ENCODE measurements around the gene ADORA2A. TPM values are rescaled to one million over a fixed set of nuclear protein-coding genes. Genes with fewer than 3 reads are reported as not detected.

Gene ADORA2A
- total RNA-seq, 1 donor from 2014 or later, result 3.5 TPM

GRCh38 chr22:24420072-24420976 lies 7.1 kb upstream of the ADORA2A start:
- TF ChIP-seq, protein P1, sequence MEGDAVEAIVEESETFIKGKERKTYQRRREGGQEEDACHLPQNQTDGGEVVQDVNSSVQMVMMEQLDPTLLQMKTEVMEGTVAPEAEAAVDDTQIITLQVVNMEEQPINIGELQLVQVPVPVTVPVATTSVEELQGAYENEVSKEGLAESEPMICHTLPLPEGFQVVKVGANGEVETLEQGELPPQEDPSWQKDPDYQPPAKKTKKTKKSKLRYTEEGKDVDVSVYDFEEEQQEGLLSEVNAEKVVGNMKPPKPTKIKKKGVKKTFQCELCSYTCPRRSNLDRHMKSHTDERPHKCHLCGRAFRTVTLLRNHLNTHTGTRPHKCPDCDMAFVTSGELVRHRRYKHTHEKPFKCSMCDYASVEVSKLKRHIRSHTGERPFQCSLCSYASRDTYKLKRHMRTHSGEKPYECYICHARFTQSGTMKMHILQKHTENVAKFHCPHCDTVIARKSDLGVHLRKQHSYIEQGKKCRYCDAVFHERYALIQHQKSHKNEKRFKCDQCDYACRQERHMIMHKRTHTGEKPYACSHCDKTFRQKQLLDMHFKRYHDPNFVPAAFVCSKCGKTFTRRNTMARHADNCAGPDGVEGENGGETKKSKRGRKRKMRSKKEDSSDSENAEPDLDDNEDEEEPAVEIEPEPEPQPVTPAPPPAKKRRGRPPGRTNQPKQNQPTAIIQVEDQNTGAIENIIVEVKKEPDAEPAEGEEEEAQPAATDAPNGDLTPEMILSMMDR (IDR thresholded peaks at IDR 0.05), result no peak
- Mint-ChIP-seq H3K4me1 (ENCODE audit: unreplicated experiment) (peaks cover 12% of the 10 kb centered on the region), H3K27ac (ENCODE audit: unreplicated experiment) (no peak overlapping the region), H3K27me3 (ENCODE audit: unreplicated experiment) (no peaks in the 10 kb centered on the region), H3K4me3 (ENCODE audit: unreplicated experiment) (no peak overlapping the region), H3K36me3 (ENCODE audit: unreplicated experiment) (peaks cover 8% of the 10 kb centered on the region), H3K9me3 (ENCODE audit: unreplicated experiment) (no peaks in the 10 kb centered on the region)
- DNase-seq (ENCODE audit: extremely low spot score, unreplicated experiment), result no peak

- Mint-ChIP-seq H3K4me1 (ENCODE audit: unreplicated experiment) (peaks cover 12% of the 10 kb centered on the region), H3K36me3 (ENCODE audit: unreplicated experiment) (peaks cover 7% of the 10 kb centered on the region)
Observed at GRCh38 chr22:24420977-24421343, 6.4 kb upstream of the ADORA2A start.

DNA sequence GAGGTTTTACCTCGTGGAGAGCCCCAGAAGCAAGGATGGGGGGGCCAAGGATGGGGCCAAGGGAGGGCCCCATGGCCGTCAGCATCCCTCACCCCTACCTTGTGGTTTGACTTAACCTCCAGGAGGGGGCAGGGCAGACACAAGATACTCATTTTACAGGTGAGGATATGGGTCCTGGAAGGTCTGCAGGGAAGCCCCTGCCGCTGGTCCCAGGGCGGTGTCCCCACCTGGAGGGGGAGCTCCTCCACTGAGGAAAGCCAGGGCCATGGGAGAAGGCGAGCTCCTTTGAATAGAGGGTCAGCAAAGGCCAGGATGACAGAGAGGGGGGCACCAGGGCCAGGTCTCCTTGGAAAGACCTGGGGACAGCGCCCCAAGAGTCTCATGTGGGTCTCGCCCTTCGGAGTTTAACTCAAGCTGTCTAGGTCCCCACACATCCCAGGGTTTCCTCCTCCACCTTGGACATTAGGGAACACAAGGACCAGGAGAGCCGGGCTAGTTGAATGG lies 5.9 kb upstream of the ADORA2A start:
- Mint-ChIP-seq H3K27me3 (ENCODE audit: unreplicated experiment) (no peaks in the 10 kb centered on the region), H3K36me3 (ENCODE audit: unreplicated experiment) (peaks cover 5% of the 10 kb centered on the region), H3K4me3 (ENCODE audit: unreplicated experiment) (no peak overlapping the region), H3K27ac (ENCODE audit: unreplicated experiment) (no peak overlapping the region), H3K9me3 (ENCODE audit: unreplicated experiment) (no peaks in the 10 kb centered on the region), H3K4me1 (ENCODE audit: unreplicated experiment) (peaks cover 12% of the 10 kb centered on the region)
- TF ChIP-seq, protein P1 (IDR thresholded peaks at IDR 0.05), result peak; percentile 31
- DNase-seq (ENCODE audit: extremely low spot score, unreplicated experiment), result no peak

More at GRCh38 chr22:24420977-24421343, 6.4 kb upstream of the ADORA2A start:
- Mint-ChIP-seq H3K9me3 (ENCODE audit: unreplicated experiment) (no peaks in the 10 kb centered on the region), H3K4me3 (ENCODE audit: unreplicated experiment) (no peak overlapping the region), H3K27me3 (ENCODE audit: unreplicated experiment) (no peaks in the 10 kb centered on the region), H3K27ac (ENCODE audit: unreplicated experiment) (no peak overlapping the region)
- DNase-seq (ENCODE audit: extremely low spot score, unreplicated experiment), result no peak
- TF ChIP-seq, protein P1 (IDR thresholded peaks at IDR 0.05), result no peak

GRCh38 chr22:24422102-24422665 lies 5.2 kb upstream of the ADORA2A start:
- Mint-ChIP-seq H3K36me3 (ENCODE audit: unreplicated experiment) (peaks cover 3% of the 10 kb centered on the region), H3K4me3 (ENCODE audit: unreplicated experiment) (peak overlapping the region; percentile 46), H3K27me3 (ENCODE audit: unreplicated experiment) (no peaks in the 10 kb centered on the region), H3K9me3 (ENCODE audit: unreplicated experiment) (no peaks in the 10 kb centered on the region), H3K4me1 (ENCODE audit: unreplicated experiment) (peaks cover 12% of the 10 kb centered on the region), H3K27ac (ENCODE audit: unreplicated experiment) (no peak overlapping the region)
- no peak for DNase-seq (ENCODE audit: extremely low spot score, unreplicated experiment)
- TF ChIP-seq, protein P1 (IDR thresholded peaks at IDR 0.05), result no peak

- Mint-ChIP-seq H3K9me3 (ENCODE audit: unreplicated experiment) (no peaks in the 10 kb centered on the region), H3K4me3 (ENCODE audit: unreplicated experiment) (peak overlapping the region; percentile 38), H3K27me3 (ENCODE audit: unreplicated experiment) (no peaks in the 10 kb centered on the region), H3K36me3 (ENCODE audit: unreplicated experiment) (no peaks in the 10 kb centered on the region), H3K4me1 (ENCODE audit: unreplicated experiment) (peaks cover 12% of the 10 kb centered on the region), H3K27ac (ENCODE audit: unreplicated experiment) (no peak overlapping the region)
- TF ChIP-seq, protein P1 (IDR thresholded peaks at IDR 0.05), result peak; percentile 94
- peak; percentile 90 for DNase-seq (ENCODE audit: extremely low spot score, unreplicated experiment)
Observed at GRCh38 chr22:24423519-24424000, 3.8 kb upstream of the ADORA2A start.

Measured in osteocyte (in vitro differentiated cells).